Renal cortex interstitium (tissue), 11 donors: ENCODE results near the gene PRRT2. TPM values are rescaled to one million over a fixed set of nuclear protein-coding genes. Genes with fewer than 3 reads are reported as not detected.

Experiments
- DNase-seq, 11 donors: peaks; one replicate each; pipeline ENCODE4 v3.0.0-alpha.2; 2013; ENCODE audit warnings: low read depth in 9 of 11, low spot score in 4 of 11; ENCODE audit errors: extremely low read depth in 1 of 11
- polyA plus RNA-seq, 3 donors: library from polyadenylated mRNA; unstranded; fragments of 120-200 nt; gene quantifications; one replicate each; pipeline ENCODE4 v1.2.1, GENCODE V29; 2013; ENCODE audit not compliant: insufficient read length in 3 of 3

PRRT2 gene
- polyA plus RNA-seq, 3 donors: 13.3 to 27.2 (median 18.1) TPM

- peak in 9 of 11 donors; percentile 75 to 90 (median 85) for DNase-seq
These were observed 4.4 kb upstream of the PRRT2 start for GRCh38 chr16:29807426-29808218.

- no peak for DNase-seq
These were observed 3.6 kb upstream of the PRRT2 start for GRCh38 chr16:29808219-29808900.

GRCh38 chr16:29809031-29809747 is 2.8 kb upstream of the PRRT2 start:
- no peak for DNase-seq

GRCh38 chr16:29809850-29810698 is 1.9 kb upstream of the PRRT2 start:
- no peak for DNase-seq

GRCh38 chr16:29810699-29811169 is 1.3 kb upstream of the PRRT2 start:
- DNase-seq: no peak

- DNase-seq: peak; percentile 75 to 95 (median 91)
These were observed 660 bp upstream of the PRRT2 start for GRCh38 chr16:29811170-29811895.

GRCh38 chr16:29812754-29813643 is 1.0 kb downstream of the PRRT2 start:
- no peak for DNase-seq

- DNase-seq: no peak
These were observed 1.9 kb downstream of the PRRT2 start for GRCh38 chr16:29813644-29814562.

GRCh38 chr16:29814592-29814991 is 2.6 kb downstream of the PRRT2 start:
- DNase-seq: no peak

- DNase-seq: no peak
These were observed 3.2 kb downstream of the PRRT2 start for GRCh38 chr16:29815032-29815721.

- peak; percentile 95 to 100 (median 98) for DNase-seq
These were observed 4.0 kb downstream of the PRRT2 start, which contains the start of gene PAGR1 for GRCh38 chr16:29815793-29816693. Gene PAGR1, plus strand, starts transcription at chr16:29816152. Its CDS starts 374 bp downstream, at chr16:29816526.

GRCh38 chr16:29816694-29817441 is 4.9 kb downstream of the PRRT2 start:
- DNase-seq: peak in 1 of 11 donors; percentile 47

- DNase-seq: no peak
These were observed 6.1 kb downstream of the PRRT2 start for GRCh38 chr16:29818082-29818481.

GRCh38 chr16:29819506-29819905 is 7.5 kb downstream of the PRRT2 start:
- DNase-seq: no peak
